ENCODE data around the gene HSDL2. TPM values are rescaled to one million over a fixed set of nuclear protein-coding genes. Genes with fewer than 3 reads are reported as not detected.
A peak's percentile ranks its signal among the peaks of the same experiment; 100 is the strongest.

Gene HSDL2
- total RNA-seq, 4 donors from 2014 or later, result 37.8 to 54.8 (median 43.8) TPM

DNA sequence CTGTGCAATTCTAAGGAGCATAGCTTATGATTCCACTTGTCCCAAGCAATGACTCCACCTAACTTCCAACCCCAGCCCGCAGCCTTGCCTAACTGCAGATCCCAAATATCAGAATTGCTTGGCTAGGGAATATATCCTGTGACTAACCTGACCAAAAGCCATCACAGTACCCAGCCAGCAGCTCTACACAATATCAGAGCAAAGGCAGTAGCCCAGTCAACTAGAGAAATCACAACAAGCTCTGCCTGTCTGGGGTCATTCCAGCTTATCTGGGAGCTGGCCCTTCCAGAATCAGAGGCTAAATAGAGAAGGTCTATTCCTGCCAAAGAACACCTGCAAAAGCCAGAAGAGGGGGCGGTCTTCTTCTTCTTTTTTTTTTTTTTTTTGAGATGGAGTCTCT is 97.4 kb downstream of the HSDL2 start:
- Histone ChIP-seq H3K4me3 (replicated peaks in 1 of 3) (no peak overlapping the region), H3K36me3 (no peaks in the 10 kb centered on the region), H3K27ac (no peak overlapping the region), H3K4me1 (no peaks in the 10 kb centered on the region), H3K27me3 (no peaks in the 10 kb centered on the region), H3K9me3 (no peaks in the 10 kb centered on the region)
- no peak for DNase-seq
- TF ChIP-seq POLR2A (IDR thresholded peaks at IDR 0.05), result no peak
- intact Hi-C loops (cut with DNase I), result no loop called here
- 100% methylated on average over 2 of the region's 2 CpGs for WGBS, 2 donors

GRCh38 chr9:112479221-112479620 is 99.3 kb downstream of the HSDL2 start:
- H3K27ac ChIP-seq, result no peak overlapping the region
- no peak overlapping the region for H3K4me3 ChIP-seq (replicated peaks in 1 of 3)
- intact Hi-C loops (cut with DNase I), result no loop called here
- no peaks in the 10 kb centered on the region for H3K36me3 ChIP-seq
- DNase-seq, result no peak
- TF ChIP-seq POLR2A (IDR thresholded peaks at IDR 0.05), result no peak
- TF ChIP-seq, protein P1, sequence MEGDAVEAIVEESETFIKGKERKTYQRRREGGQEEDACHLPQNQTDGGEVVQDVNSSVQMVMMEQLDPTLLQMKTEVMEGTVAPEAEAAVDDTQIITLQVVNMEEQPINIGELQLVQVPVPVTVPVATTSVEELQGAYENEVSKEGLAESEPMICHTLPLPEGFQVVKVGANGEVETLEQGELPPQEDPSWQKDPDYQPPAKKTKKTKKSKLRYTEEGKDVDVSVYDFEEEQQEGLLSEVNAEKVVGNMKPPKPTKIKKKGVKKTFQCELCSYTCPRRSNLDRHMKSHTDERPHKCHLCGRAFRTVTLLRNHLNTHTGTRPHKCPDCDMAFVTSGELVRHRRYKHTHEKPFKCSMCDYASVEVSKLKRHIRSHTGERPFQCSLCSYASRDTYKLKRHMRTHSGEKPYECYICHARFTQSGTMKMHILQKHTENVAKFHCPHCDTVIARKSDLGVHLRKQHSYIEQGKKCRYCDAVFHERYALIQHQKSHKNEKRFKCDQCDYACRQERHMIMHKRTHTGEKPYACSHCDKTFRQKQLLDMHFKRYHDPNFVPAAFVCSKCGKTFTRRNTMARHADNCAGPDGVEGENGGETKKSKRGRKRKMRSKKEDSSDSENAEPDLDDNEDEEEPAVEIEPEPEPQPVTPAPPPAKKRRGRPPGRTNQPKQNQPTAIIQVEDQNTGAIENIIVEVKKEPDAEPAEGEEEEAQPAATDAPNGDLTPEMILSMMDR (IDR thresholded peaks at IDR 0.05), result no peak
- peaks cover 0 to 6% of the 10 kb centered on the region in 2 donors for H3K4me1 ChIP-seq
- H3K27me3 ChIP-seq, result no peaks in the 10 kb centered on the region
- H3K9me3 ChIP-seq, result no peaks in the 10 kb centered on the region

DNA sequence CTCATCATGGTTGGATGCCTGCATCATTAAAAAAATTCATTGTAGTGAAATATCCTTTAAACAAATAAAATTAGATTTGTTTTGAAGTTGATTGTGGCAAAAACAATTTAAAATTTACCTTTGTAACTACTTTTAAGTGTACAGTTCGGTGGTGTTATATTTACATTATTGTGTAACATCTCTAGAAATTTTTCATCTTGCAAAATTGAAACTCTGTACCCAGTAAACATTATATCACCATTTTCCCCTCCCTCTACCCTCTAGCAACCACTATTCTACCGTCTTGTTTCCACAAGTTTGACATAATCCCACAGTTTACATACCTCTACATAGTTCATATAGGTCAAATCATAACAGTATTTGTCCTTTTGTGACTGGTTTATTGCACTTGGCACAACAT is 104.7 kb downstream of the HSDL2 start:
- intact Hi-C loops (cut with DNase I), result loop anchor here (10.0 kb wide), 1 partner anchor 110 kb away; no protein-coding TSS in a partner anchor
- Histone ChIP-seq H3K27me3 (no peaks in the 10 kb centered on the region), H3K27ac (no peak overlapping the region), H3K4me3 (replicated peaks in 1 of 3) (no peak overlapping the region), H3K4me1 (peaks cover 0 to 6% of the 10 kb centered on the region in 2 donors), H3K9me3 (no peaks in the 10 kb centered on the region), H3K36me3 (no peaks in the 10 kb centered on the region)
- TF ChIP-seq, protein P1 (IDR thresholded peaks at IDR 0.05), result no peak
- no peak for TF ChIP-seq POLR2A (IDR thresholded peaks at IDR 0.05)
- DNase-seq, result no peak
- 67 to 82% methylated on average over 2 of the region's 2 CpGs for WGBS, 2 donors

- H3K9me3 ChIP-seq, result no peaks in the 10 kb centered on the region
- TF ChIP-seq, protein P1 (IDR thresholded peaks at IDR 0.05), result no peak
- no peak for TF ChIP-seq POLR2A (IDR thresholded peaks at IDR 0.05)
- DNase-seq, result no peak
- peaks cover 0 to 9% of the 10 kb centered on the region in 2 donors for H3K4me1 ChIP-seq
- H3K27me3 ChIP-seq, result no peaks in the 10 kb centered on the region
- H3K27ac ChIP-seq, result no peak overlapping the region
- no peaks in the 10 kb centered on the region for H3K36me3 ChIP-seq
- intact Hi-C loops (cut with DNase I), result loop anchor here (10.0 kb wide), 1 partner anchor 111 kb away; no protein-coding TSS in a partner anchor
- no peak overlapping the region for H3K4me3 ChIP-seq (replicated peaks in 1 of 3)
- 83 to 86% methylated on average over 3 of the region's 3 CpGs for WGBS, 2 donors
Observed at GRCh38 chr9:112485574-112485973, 105.7 kb downstream of the HSDL2 start.

DNA sequence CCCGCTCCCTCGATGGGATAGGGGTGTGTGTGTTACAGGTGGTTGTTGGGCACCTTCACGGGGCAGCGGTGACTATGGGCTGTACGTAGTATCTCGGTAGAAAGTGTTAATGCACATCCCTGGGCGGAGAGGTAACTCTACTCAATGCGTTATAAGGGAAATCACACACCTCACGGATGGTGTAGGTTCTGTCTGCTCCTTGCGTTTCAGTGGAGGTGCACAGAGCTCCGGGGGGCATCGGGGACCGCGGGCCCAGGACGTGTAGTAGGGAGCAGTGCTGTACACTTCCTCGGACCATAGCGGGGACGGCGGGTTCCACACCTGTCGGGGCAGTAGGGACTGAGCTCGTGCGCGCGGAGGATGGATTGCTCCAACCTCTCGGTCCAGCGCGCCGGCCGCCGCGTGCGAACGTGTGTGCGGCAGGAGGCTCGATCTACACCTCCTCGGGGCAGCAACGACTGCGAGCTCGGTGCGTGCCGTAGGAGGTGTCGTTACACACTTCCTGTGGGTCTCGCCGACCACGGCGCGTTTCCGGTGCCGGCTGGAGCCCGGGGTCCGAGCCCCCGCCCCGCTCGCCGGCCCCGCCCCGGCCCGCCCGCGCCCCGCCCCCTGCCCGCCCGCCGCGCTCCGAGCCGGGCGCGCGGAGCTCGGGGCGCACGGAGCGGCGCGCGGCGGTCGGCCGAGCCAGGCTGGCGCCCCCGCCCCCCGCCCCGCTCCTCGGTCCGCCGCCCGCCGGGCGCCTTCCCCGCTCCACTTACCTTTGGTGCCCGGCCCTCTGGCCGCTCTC is 106.5 kb downstream of the HSDL2 start, which contains the start of gene KIAA1958:
Gene KIAA1958 (plus strand): TSS at position 607 of the 787 bp plus-strand sequence. CDS start 87,254 bp downstream, outside the sequence.
- TF ChIP-seq POLR2A (IDR thresholded peaks at IDR 0.05), result peak in 1 of 2 donors; percentile 84
- TF ChIP-seq, protein P1 (IDR thresholded peaks at IDR 0.05), result no peak
- DNase-seq, result peak; percentile 87 to 88
- peak within 1 kb of the TSS; percentile 49 to 91 (median 73) for H3K27ac ChIP-seq
- WGBS, 2 donors, result 4 to 6% methylated on average over 14 to 24 of the region's 93 CpGs
- no peaks in the 10 kb centered on the region for H3K36me3 ChIP-seq
- no peaks in the 10 kb centered on the region for H3K9me3 ChIP-seq
- no peaks in the 10 kb centered on the region for H3K27me3 ChIP-seq
- intact Hi-C loops (cut with DNase I), result loop anchor here (10.0 kb wide), 1 partner anchor 112 kb away; no protein-coding TSS in a partner anchor
- H3K4me1 ChIP-seq, result peaks cover 0 to 9% of the 10 kb centered on the region in 2 donors
- H3K4me3 ChIP-seq (replicated peaks in 1 of 3), result peak within 1 kb of the TSS; percentile 34 to 79 (median 71)
